HG02970 (cell line): ENCODE results near the gene CXXC5.

ENCODE experiments used
- ATAC-seq: cut with Tn5 transposase; IDR thresholded peaks from one replicate; pipeline ENCODE4 v1.9.1; 2021; ENCODE audit warnings: mild to moderate bottlenecking, moderate library complexity, moderate number of reproducible peaks; ENCODE audit not compliant: unreplicated experiment, low FRiP score

The CXXC5 gene

DNA sequence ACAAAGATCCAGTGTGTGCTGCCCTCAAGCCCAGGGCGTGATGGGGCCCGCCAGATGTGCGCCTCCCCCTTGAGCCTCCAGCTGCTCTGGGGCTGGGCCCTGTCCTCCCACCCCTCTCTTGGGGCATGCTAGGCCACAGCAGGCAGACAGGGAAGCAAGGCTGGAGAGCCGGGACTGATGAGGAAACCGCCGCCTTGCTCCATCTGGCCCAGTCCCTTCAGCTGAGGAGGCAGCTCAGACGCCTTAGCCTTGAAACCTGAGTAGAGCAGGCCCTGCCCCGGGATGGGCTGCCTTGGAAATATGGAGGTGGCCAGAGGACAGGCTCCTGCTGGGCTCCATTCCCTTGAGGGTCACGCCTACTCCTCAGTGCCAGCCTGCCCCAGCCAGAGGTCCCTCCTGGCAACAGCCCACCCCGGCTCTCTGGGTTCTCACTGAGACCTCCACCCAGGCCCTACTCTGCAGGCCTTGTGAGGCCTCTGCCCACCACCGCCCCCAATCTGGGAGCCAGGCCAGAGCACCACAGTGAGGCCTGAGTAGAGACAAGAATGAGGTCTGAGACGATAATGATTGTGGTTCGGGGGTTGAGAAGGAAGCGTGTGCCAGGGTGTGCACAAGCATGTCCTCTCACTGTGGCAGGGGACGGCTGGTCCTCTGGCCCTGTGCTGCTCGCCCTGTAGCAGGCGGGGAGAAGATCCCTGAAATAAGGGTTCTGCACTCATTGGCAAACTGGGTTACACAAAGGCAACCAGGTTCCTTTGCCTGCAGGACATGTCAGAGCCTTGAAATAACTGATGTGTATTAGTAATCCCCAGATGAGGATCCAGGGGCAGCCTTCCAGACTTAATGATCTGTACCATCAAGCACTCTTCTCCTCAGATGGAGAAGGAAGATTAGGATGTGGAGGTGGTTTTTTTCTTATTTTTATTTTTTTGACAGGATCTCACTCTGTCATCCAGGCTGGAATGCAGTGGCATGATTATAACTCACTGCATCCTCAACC is 30.9 kb downstream of the CXXC5 start:
- ATAC-seq, result no peak

DNA sequence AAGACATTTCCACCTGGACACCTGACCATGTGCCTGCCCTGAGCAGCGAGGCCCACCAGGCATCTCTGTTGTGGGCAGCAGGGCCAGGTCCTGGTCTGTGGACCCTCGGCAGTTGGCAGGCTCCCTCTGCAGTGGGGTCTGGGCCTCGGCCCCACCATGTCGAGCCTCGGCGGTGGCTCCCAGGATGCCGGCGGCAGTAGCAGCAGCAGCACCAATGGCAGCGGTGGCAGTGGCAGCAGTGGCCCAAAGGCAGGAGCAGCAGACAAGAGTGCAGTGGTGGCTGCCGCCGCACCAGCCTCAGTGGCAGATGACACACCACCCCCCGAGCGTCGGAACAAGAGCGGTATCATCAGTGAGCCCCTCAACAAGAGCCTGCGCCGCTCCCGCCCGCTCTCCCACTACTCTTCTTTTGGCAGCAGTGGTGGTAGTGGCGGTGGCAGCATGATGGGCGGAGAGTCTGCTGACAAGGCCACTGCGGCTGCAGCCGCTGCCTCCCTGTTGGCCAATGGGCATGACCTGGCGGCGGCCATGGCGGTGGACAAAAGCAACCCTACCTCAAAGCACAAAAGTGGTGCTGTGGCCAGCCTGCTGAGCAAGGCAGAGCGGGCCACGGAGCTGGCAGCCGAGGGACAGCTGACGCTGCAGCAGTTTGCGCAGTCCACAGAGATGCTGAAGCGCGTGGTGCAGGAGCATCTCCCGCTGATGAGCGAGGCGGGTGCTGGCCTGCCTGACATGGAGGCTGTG is 32.4 kb downstream of the CXXC5 start:
- no peak for ATAC-seq

- ATAC-seq, result no peak
Measured at GRCh38 chr5:139681112-139681458, 32.9 kb downstream of the CXXC5 start.

GRCh38 chr5:139681466-139681865 is 33.3 kb downstream of the CXXC5 start:
- ATAC-seq, result no peak

- no peak for ATAC-seq
Measured at GRCh38 chr5:139682016-139682975, 34.1 kb downstream of the CXXC5 start.

- ATAC-seq, result no peak
Measured at GRCh38 chr5:139683295-139684271, 35.4 kb downstream of the CXXC5 start.

GRCh38 chr5:139684350-139684880 is 36.3 kb downstream of the CXXC5 start:
- ATAC-seq, result no peak

DNA sequence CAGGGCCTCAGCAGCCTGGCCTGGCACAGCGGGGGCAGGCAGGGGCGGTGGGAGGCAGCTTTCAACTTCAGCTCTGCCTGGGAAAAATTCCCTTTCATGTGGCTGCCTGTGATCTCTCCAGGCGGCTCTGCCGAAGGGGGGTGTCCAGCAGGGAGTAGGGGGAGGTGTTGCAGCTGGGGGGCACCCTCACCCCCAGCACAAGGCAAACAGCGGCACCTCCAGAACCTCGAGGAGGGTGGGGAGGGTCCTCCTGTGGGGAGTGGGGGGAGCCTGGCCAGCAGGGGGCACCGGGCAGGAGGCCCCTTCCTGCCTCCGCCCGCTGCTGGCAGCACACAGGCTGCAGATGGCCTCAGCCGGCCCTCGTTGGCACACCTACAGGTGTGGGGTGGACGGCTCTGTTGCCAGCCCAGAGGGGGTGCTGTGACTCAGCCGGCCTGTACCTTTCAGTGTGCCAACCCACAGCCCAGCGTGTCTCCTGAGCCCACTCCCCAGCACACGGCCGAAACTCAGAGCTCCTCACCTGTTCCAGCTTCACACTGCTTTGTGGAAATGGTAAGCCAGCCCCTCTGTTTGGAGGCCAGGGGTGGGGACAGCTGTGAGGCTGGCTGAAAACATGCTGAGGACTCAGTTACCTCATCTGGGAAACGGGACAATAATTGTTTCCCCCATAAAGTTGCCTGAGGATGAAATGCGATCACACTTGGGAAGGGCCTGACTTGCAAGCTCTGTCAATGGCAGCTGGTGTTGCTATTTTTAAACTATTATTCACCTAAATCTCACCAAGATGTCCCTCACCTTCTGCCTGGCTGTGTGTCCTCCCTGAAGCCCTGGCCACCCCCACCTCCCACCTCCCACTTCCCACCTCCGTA is 37.0 kb downstream of the CXXC5 start:
- no peak for ATAC-seq

DNA sequence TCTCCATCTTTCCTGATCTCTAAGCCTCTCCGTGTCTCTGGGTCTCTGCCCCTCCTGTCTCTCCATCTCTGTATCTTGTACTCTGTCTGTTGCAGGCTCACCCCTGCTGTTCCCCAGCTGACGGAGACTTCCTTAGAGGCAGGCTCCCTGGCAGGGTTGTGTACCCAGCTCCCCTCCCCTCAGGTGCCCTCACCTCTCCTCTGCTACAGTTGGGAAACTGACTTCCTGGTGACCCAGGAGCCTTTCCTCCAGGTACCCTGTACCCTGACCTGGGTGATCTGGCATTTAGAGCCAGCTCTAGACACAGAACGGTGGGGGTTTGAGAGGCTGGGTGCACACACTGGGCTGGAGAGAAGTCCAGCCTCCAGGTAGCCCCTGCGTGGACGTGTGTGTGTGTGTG is 37.7 kb downstream of the CXXC5 start:
- ATAC-seq, result no peak

DNA sequence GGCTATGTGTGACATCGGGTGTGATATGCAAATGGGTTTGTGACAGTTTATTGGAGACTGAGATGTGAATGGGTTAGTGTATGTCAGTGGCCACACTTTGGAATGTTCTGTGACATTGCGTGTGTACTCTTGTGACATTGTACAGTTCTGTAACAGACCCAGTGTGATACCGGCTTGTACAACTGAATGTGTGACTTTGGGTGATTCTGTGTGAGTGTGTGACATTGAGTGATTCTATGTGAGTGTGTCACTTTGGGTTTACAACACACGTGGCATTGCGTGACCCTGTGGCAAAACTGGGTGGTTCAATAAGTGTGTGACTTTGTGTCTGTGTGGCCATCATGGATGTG is 38.2 kb downstream of the CXXC5 start:
- no peak for ATAC-seq

- ATAC-seq, result no peak
Measured at GRCh38 chr5:139686706-139687441, 38.7 kb downstream of the CXXC5 start.

- no peak for ATAC-seq
Measured at GRCh38 chr5:139687656-139688055, 39.5 kb downstream of the CXXC5 start.

- no peak for ATAC-seq
Measured at GRCh38 chr5:139688088-139688702, 40.0 kb downstream of the CXXC5 start.

- ATAC-seq, result no peak
Measured at GRCh38 chr5:139688751-139689372, 40.7 kb downstream of the CXXC5 start.

GRCh38 chr5:139689631-139690063 is 41.5 kb downstream of the CXXC5 start:
- no peak for ATAC-seq

- ATAC-seq, result no peak
Measured at GRCh38 chr5:139690064-139690802, 42.1 kb downstream of the CXXC5 start.
